Neural cell (in vitro differentiated cells): Measurements from ENCODE around the gene ATXN10. TPM values are rescaled to one million over a fixed set of nuclear protein-coding genes. Genes with fewer than 3 reads are reported as not detected.

Experiments
- H2AFZ ChIP-seq: fragments of 200-600, 300-800 bp; sonication (generic), shearing (Covaris generic); 2 replicates; pipeline ENCODE4 v1.6.0; 2014; ENCODE audit warnings: low read depth, mild to moderate bottlenecking, antibody characterized with exemption, low read length, moderate library complexity
- H3F3A ChIP-seq: fragments of 200-600 bp; shearing (Covaris generic); 2 replicates; pipeline ENCODE4 v1.6.1; 2016; ENCODE audit warnings: mild to moderate bottlenecking, moderate library complexity, mixed read lengths, antibody characterized with exemption, low read length; ENCODE audit not compliant: insufficient read depth, poor library complexity, severe bottlenecking
- H3K27ac ChIP-seq: fragments of 200-600, 300-800 bp; sonication (generic), shearing (Covaris generic); 2 replicates; pipeline ENCODE4 v1.5.1; 2014; ENCODE audit warnings: mild to moderate bottlenecking, low read length, moderate library complexity
- H3K27me3 ChIP-seq: fragments of 300-800, 200-600 bp; sonication (generic), shearing (Covaris generic); 2 replicates; pipeline ENCODE4 v1.6.0; 2014; ENCODE audit warnings: mild to moderate bottlenecking, low read depth, low read length, moderate library complexity; ENCODE audit not compliant: insufficient read depth
- H3K36me3 ChIP-seq: fragments of 300-800, 200-600 bp; sonication (generic), shearing (Covaris generic); 2 replicates; pipeline ENCODE4 v1.5.1; 2014; ENCODE audit warnings: mild to moderate bottlenecking, antibody characterized with exemption, low read length, moderate library complexity; ENCODE audit not compliant: insufficient read depth
- H3K4me2 ChIP-seq: fragments of 300-800, 200-600 bp; sonication (generic), shearing (Covaris generic); 2 replicates; pipeline ENCODE4 v1.6.0; 2014; ENCODE audit warnings: mild to moderate bottlenecking, low read length
- H3K4me3 ChIP-seq: fragments of 300-800, 200-600 bp; sonication (generic), shearing (Covaris generic); 2 replicates; pipeline ENCODE4 v1.5.1; 2014; ENCODE audit warnings: mild to moderate bottlenecking, low read length, moderate library complexity
- H3K79me2 ChIP-seq: fragments of 200-600 bp; shearing (Covaris generic); replicated peaks from 2 replicates; pipeline ENCODE4 v1.6.0; 2014; ENCODE audit warnings: mild to moderate bottlenecking, low read length, moderate library complexity; ENCODE audit not compliant: insufficient read depth
- H3K9ac ChIP-seq: fragments of 300-800, 200-600 bp; sonication (generic), shearing (Covaris generic); 2 replicates; pipeline ENCODE4 v1.6.1; 2016; ENCODE audit warnings: mild to moderate bottlenecking, low read length, mixed read lengths
- H3K9me2 ChIP-seq: fragments of 200-600 bp; shearing (Covaris generic); 2 replicates; pipeline ENCODE4 v1.6.1; 2016; ENCODE audit warnings: mild to moderate bottlenecking, low read length, mixed read lengths; ENCODE audit not compliant: insufficient read depth
- H3K9me3 ChIP-seq: fragments of 200-600, 300-800 bp; sonication (generic), shearing (Covaris generic); 2 replicates; pipeline ENCODE4 v1.6.1; 2016; ENCODE audit warnings: mild to moderate bottlenecking, mixed run types, low read length, moderate library complexity, mixed read lengths
- H4K20me1 ChIP-seq: fragments of 200-600 bp; shearing (Covaris generic); 2 replicates; pipeline ENCODE4 v1.6.1; 2016; ENCODE audit warnings: mild to moderate bottlenecking, mixed run types; ENCODE audit not compliant: insufficient read depth
- EP300 ChIP-seq: fragments of 450-650 bp; conservative IDR thresholded peaks from 2 replicates; pipeline ENCODE4 v1.6.1; 2014; ENCODE audit warnings: antibody characterized with exemption, mild to moderate bottlenecking, moderate library complexity; ENCODE audit not compliant: poor library complexity, severe bottlenecking
- EZH2 ChIP-seq: fragments of 200-600, 300-800 bp; shearing (Covaris generic), sonication (generic); IDR thresholded peaks from 2 replicates; pipeline ENCODE4 v1.6.1; 2014; ENCODE audit warnings: antibody characterized with exemption, low read length, borderline replicate concordance, mild to moderate bottlenecking; ENCODE audit not compliant: insufficient read depth, poor library complexity, severe bottlenecking
- MXI1 ChIP-seq: fragments of 450-650 bp; conservative IDR thresholded peaks from 2 replicates; pipeline ENCODE4 v1.6.1; 2014; ENCODE audit warnings: antibody characterized with exemption, mild to moderate bottlenecking; ENCODE audit not compliant: poor library complexity, severe bottlenecking
- POLR2AphosphoS5 ChIP-seq: IDR thresholded peaks from 2 replicates; pipeline ENCODE4 v1.6.1; 2012
- RAD21 ChIP-seq: fragments of 450-650 bp; conservative IDR thresholded peaks from 2 replicates; pipeline ENCODE4 v1.6.1; 2014; ENCODE audit warnings: antibody characterized with exemption, mild to moderate bottlenecking, moderate library complexity
- SMC3 ChIP-seq: fragments of 450-650 bp; conservative IDR thresholded peaks from 2 replicates; pipeline ENCODE4 v1.6.1; 2014; ENCODE audit warnings: antibody characterized with exemption, mild to moderate bottlenecking, moderate library complexity; ENCODE audit not compliant: poor library complexity
- TAF1 ChIP-seq: IDR thresholded peaks from 2 replicates; pipeline ENCODE4 v1.6.1; 2012; ENCODE audit warnings: low read depth
- polyA plus RNA-seq: library from polyadenylated mRNA; depleted of rRNA; stranded (reverse); fragments of >200 nt; gene quantifications from 2 replicates; pipeline ENCODE4 v1.2.3, GENCODE V29; 2014
- TF ChIP-seq, protein P1 (sequence below): fragments of 450-650 bp; IDR thresholded peaks from 2 replicates; pipeline ENCODE4 v1.5.1; 2014; ENCODE audit warnings: antibody characterized with exemption, mild to moderate bottlenecking, moderate library complexity; ENCODE audit not compliant: poor library complexity, severe bottlenecking
- TF ChIP-seq, protein P2 (sequence below): IDR thresholded peaks from 2 replicates; pipeline ENCODE4 v1.6.1; 2012; ENCODE audit warnings: borderline replicate concordance

The ATXN10 gene
- polyA plus RNA-seq, 1 donor from 2014 or later: 321 TPM

DNA sequence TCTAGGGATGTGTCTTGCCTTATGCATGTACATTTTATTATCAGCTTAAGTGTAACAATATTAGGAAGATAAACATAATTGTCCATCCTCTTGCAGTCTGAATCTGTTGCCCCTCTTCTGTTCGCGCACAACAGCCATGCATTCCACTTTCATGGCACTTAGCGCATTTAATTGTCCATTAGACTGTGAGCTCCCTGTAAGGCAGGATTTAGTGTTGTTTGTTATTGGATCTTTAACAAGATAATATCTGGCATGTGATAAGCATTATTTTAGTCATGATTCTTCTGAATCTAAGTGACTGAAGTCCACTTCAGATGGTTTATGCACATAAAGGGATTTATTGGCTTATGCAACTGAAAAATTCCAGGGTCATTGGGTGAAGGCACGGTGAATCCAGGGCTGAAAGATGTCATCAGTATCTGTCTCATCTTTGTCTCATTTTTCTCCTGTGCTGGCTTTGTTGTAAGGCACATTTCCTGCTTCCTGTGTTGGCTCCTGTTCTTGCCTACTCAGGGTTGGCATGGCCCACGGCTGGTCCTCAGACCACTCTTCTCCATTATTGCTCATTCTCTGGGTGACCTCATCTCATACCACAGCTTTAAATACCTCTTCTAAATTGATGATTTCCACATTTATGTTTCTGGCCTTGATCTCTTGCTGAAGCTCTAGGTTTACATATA is 37.6 kb downstream of the ATXN10 start:
- Histone ChIP-seq H3K9me2 (no peaks in the 10 kb centered on the region), H3K9me3 (no peaks in the 10 kb centered on the region), H3K4me2 (no peak overlapping the region), H3F3A (no peaks in the 10 kb centered on the region), H3K79me2 (peaks cover 6% of the 10 kb centered on the region), H3K27me3 (no peaks in the 10 kb centered on the region), H3K36me3 (no peaks in the 10 kb centered on the region), H2AFZ (no peak overlapping the region), H3K4me3 (no peak overlapping the region), H3K9ac (no peak overlapping the region), H4K20me1 (no peaks in the 10 kb centered on the region), H3K27ac (no peak overlapping the region)
- TF ChIP-seq, protein P1, sequence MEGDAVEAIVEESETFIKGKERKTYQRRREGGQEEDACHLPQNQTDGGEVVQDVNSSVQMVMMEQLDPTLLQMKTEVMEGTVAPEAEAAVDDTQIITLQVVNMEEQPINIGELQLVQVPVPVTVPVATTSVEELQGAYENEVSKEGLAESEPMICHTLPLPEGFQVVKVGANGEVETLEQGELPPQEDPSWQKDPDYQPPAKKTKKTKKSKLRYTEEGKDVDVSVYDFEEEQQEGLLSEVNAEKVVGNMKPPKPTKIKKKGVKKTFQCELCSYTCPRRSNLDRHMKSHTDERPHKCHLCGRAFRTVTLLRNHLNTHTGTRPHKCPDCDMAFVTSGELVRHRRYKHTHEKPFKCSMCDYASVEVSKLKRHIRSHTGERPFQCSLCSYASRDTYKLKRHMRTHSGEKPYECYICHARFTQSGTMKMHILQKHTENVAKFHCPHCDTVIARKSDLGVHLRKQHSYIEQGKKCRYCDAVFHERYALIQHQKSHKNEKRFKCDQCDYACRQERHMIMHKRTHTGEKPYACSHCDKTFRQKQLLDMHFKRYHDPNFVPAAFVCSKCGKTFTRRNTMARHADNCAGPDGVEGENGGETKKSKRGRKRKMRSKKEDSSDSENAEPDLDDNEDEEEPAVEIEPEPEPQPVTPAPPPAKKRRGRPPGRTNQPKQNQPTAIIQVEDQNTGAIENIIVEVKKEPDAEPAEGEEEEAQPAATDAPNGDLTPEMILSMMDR: no peak
- TF ChIP-seq TAF1: no peak
- TF ChIP-seq RAD21: no peak
- TF ChIP-seq EZH2: no peak
- TF ChIP-seq MXI1: no peak
- TF ChIP-seq POLR2AphosphoS5: no peak
- TF ChIP-seq, protein P2, sequence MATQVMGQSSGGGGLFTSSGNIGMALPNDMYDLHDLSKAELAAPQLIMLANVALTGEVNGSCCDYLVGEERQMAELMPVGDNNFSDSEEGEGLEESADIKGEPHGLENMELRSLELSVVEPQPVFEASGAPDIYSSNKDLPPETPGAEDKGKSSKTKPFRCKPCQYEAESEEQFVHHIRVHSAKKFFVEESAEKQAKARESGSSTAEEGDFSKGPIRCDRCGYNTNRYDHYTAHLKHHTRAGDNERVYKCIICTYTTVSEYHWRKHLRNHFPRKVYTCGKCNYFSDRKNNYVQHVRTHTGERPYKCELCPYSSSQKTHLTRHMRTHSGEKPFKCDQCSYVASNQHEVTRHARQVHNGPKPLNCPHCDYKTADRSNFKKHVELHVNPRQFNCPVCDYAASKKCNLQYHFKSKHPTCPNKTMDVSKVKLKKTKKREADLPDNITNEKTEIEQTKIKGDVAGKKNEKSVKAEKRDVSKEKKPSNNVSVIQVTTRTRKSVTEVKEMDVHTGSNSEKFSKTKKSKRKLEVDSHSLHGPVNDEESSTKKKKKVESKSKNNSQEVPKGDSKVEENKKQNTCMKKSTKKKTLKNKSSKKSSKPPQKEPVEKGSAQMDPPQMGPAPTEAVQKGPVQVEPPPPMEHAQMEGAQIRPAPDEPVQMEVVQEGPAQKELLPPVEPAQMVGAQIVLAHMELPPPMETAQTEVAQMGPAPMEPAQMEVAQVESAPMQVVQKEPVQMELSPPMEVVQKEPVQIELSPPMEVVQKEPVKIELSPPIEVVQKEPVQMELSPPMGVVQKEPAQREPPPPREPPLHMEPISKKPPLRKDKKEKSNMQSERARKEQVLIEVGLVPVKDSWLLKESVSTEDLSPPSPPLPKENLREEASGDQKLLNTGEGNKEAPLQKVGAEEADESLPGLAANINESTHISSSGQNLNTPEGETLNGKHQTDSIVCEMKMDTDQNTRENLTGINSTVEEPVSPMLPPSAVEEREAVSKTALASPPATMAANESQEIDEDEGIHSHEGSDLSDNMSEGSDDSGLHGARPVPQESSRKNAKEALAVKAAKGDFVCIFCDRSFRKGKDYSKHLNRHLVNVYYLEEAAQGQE: no peak
- no peak for TF ChIP-seq SMC3
- TF ChIP-seq EP300: no peak

DNA sequence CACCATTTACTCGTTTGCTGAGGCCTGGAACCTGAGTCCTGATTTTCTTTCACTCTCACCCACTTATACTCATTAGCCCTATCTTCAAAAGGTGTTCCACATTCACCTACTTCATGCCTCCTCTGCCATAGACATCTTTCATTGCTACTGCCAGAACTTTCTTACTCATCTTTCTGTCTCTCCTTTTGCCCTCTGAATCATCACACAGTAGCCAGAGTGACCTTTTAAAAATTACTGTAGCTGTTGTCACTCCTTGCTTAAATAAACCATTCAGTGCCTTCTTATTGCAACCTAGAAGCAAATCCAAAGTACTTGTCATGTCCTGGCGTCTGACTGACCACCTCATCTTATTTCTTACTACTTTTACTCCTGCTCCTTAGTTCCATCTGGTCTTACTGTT is 38.2 kb downstream of the ATXN10 start:
- H3K9ac ChIP-seq: no peak overlapping the region
- H2AFZ ChIP-seq: no peak overlapping the region
- no peaks in the 10 kb centered on the region for H3K9me2 ChIP-seq
- H3K4me2 ChIP-seq: no peak overlapping the region
- TF ChIP-seq EP300 (no peak), TAF1 (no peak), MXI1 (no peak), RAD21 (no peak), SMC3 (no peak), POLR2AphosphoS5 (no peak), EZH2 (no peak)
- TF ChIP-seq, protein P2: no peak
- TF ChIP-seq, protein P1: no peak
- H3F3A ChIP-seq: no peaks in the 10 kb centered on the region
- H3K27ac ChIP-seq: no peak overlapping the region
- H4K20me1 ChIP-seq: no peaks in the 10 kb centered on the region
- H3K4me3 ChIP-seq: no peak overlapping the region
- no peaks in the 10 kb centered on the region for H3K27me3 ChIP-seq
- H3K9me3 ChIP-seq: no peaks in the 10 kb centered on the region
- H3K79me2 ChIP-seq: peaks cover 6% of the 10 kb centered on the region
- no peaks in the 10 kb centered on the region for H3K36me3 ChIP-seq
